ENCODE measurements around the gene KCND3.

Gene KCND3

DNA sequence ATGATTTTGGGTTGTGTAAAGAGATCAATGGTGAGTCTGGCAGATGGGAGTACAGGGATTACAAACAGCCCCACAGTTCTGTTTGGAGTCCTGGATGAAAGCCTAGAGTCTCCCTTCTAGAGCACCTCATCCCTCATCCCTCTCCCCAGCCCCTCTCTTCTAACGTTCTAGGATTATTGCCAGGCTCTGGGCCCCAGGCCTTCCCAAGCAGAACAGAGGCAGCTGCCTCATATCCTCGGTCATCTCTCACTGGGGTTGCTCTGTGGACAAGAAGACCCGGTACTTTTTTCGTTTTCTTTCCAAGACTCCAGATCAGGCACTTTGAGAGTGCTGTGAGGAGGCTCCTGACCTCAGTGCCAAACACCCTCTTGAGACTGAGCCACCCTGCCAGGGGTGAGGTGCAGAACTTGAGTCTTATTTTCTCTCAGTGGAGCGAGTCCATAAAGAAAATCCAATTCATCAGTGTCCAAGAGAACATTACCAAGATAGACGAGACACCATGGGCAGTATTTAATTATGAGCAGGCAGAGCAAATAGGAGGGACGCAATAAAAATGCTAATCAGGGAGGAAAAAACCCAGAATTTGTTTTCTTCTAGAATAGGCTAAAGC is 17.1 kb upstream of the KCND3 start:
- no peak overlapping the region for H3K9ac ChIP-seq (ENCODE audit: low read length)
- H3K4me1 ChIP-seq (ENCODE audit: insufficient read depth, low read length), result peaks cover 22% of the 10 kb centered on the region
- no peaks in the 10 kb centered on the region for H3K36me3 ChIP-seq (ENCODE audit: insufficient read depth, low read length)
- H3K9me3 ChIP-seq (ENCODE audit: low read length), result no peaks in the 10 kb centered on the region
- H3K4me3 ChIP-seq (ENCODE audit: low read depth in 1 of 2, low read length in 2 of 2), result no peak overlapping the region
- no peak overlapping the region for H3K27ac ChIP-seq (ENCODE audit: low read depth, low read length)
- no peaks in the 10 kb centered on the region for H3K27me3 ChIP-seq (ENCODE audit: control insufficient read depth in 1 of 2, insufficient read depth in 2 of 2, low read length in 2 of 2)

DNA sequence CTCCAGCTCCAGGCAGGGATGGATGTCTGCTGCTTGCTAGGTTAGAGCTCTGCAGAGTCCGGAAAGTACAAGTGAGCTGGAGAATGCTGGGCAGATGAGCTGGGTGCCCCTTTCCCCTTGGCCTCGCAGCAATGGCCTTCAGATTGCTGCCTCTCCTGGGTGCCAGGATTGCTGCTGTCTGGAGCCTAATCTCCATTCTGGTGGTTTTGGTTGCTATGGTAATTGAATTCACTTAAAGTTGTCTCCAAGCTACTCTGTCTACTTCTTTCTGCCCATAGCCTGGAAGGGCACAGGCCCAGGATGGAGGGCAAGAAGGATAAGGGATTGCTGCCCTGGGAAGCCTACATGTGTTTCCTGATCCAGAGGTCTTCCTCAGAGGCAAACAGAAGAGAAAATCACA is 14.6 kb upstream of the KCND3 start:
- Histone ChIP-seq H3K9me3 (ENCODE audit: low read length) (no peaks in the 10 kb centered on the region), H3K4me3 (ENCODE audit: low read depth in 1 of 2, low read length in 2 of 2) (no peak overlapping the region), H3K27ac (ENCODE audit: low read depth, low read length) (no peak overlapping the region), H3K9ac (ENCODE audit: low read length) (no peak overlapping the region), H3K36me3 (ENCODE audit: insufficient read depth, low read length) (no peaks in the 10 kb centered on the region), H3K27me3 (ENCODE audit: control insufficient read depth in 1 of 2, insufficient read depth in 2 of 2, low read length in 2 of 2) (no peaks in the 10 kb centered on the region), H3K4me1 (ENCODE audit: insufficient read depth, low read length) (peaks cover 12% of the 10 kb centered on the region)

DNA sequence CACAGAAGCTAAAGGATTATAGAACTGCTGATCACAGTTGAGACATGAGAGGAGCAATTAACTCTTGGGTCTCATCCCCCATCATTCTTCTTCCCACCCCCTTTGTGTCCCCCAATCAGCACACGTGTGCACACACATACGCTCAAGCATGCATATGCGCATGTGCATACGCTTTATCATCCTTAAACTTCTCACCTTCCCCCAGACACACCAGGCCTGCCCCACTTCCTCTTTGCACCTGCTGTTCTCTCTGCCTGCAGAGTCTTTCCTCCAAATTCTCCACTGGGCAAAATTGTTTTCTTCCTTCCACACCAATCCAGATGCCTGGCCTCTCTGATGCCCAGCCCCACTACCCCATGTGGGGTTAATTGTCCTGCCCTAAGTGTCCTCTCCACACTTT is 13.0 kb upstream of the KCND3 start:
- no peaks in the 10 kb centered on the region for H3K9me3 ChIP-seq (ENCODE audit: low read length)
- no peak overlapping the region for H3K9ac ChIP-seq (ENCODE audit: low read length)
- H3K27me3 ChIP-seq (ENCODE audit: control insufficient read depth in 1 of 2, insufficient read depth in 2 of 2, low read length in 2 of 2), result no peaks in the 10 kb centered on the region
- peaks cover 12% of the 10 kb centered on the region for H3K4me1 ChIP-seq (ENCODE audit: insufficient read depth, low read length)
- no peaks in the 10 kb centered on the region for H3K36me3 ChIP-seq (ENCODE audit: insufficient read depth, low read length)
- H3K27ac ChIP-seq (ENCODE audit: low read depth, low read length), result no peak overlapping the region
- no peak overlapping the region for H3K4me3 ChIP-seq (ENCODE audit: low read depth in 1 of 2, low read length in 2 of 2)

DNA sequence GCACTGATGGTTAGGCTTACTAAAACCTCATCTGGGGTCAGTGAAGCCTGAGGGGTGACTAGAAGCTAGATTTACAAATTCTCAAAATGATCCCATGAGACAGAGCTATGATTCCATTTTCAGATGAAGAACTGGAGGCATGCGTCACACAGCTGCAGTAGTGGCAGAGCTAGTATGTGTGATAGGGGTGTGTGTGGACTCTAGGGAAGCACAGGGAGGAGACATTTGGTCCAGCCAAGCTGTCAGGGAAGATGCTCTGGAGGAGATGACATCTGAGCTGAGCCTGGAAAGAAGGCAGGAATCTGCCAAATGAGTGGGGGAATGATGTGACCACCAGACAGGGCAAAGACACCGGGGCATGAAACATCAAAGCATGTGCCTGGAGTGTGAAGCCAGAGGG is 12.0 kb upstream of the KCND3 start:
- Histone ChIP-seq H3K4me1 (ENCODE audit: insufficient read depth, low read length) (peaks cover 5% of the 10 kb centered on the region), H3K27me3 (ENCODE audit: control insufficient read depth in 1 of 2, insufficient read depth in 2 of 2, low read length in 2 of 2) (no peaks in the 10 kb centered on the region), H3K9me3 (ENCODE audit: low read length) (no peaks in the 10 kb centered on the region), H3K4me3 (ENCODE audit: low read depth in 1 of 2, low read length in 2 of 2) (no peak overlapping the region), H3K27ac (ENCODE audit: low read depth, low read length) (no peak overlapping the region), H3K9ac (ENCODE audit: low read length) (no peak overlapping the region), H3K36me3 (ENCODE audit: insufficient read depth, low read length) (no peaks in the 10 kb centered on the region)

DNA sequence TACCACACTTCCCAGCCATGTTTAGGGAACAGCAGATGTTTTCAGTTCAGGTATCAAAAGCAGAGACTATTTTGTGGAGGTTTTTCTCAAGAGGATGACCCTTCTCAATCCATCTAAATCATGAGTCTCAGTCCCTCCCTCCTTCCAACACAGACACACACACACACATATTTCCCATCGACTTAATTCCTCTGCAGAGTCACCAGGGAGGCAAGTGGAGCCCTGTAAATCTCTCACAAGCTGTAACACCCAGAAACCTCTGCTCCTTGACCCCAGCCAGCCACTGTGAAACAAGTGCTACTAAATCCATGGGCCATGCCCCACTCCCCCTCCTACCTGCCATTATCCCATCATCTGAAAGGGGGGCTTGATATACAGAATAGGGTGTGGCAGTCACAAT is 10.6 kb upstream of the KCND3 start:
- H3K9me3 ChIP-seq (ENCODE audit: low read length), result no peaks in the 10 kb centered on the region
- no peak overlapping the region for H3K9ac ChIP-seq (ENCODE audit: low read length)
- H3K4me1 ChIP-seq (ENCODE audit: insufficient read depth, low read length), result no peaks in the 10 kb centered on the region
- H3K4me3 ChIP-seq (ENCODE audit: low read depth in 1 of 2, low read length in 2 of 2), result no peak overlapping the region
- H3K27me3 ChIP-seq (ENCODE audit: control insufficient read depth in 1 of 2, insufficient read depth in 2 of 2, low read length in 2 of 2), result no peaks in the 10 kb centered on the region
- H3K27ac ChIP-seq (ENCODE audit: low read depth, low read length), result no peak overlapping the region
- no peaks in the 10 kb centered on the region for H3K36me3 ChIP-seq (ENCODE audit: insufficient read depth, low read length)

DNA sequence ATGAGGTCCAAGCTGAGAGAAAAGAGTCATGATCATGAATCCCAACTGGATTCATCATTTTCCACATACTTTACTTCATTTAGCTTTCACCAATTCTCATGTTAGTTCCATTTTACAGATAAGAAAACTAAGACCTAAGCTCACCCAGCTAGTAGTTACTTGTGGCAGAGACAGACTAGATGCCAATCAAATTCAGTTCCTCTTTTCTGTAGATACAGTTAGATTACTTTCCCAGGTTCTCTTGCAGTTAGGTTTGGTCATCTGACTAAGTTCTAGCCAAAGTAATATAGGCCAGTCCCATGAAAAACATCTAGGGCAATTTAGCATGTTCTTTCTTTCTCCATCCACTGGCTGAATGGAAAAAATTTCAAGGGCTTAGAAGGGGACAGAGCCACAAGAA is 8.9 kb upstream of the KCND3 start:
- Histone ChIP-seq H3K4me1 (ENCODE audit: insufficient read depth, low read length) (no peaks in the 10 kb centered on the region), H3K27ac (ENCODE audit: low read depth, low read length) (no peak overlapping the region), H3K4me3 (ENCODE audit: low read depth in 1 of 2, low read length in 2 of 2) (no peak overlapping the region), H3K27me3 (ENCODE audit: control insufficient read depth in 1 of 2, insufficient read depth in 2 of 2, low read length in 2 of 2) (no peaks in the 10 kb centered on the region), H3K9ac (ENCODE audit: low read length) (no peak overlapping the region), H3K9me3 (ENCODE audit: low read length) (no peaks in the 10 kb centered on the region), H3K36me3 (ENCODE audit: insufficient read depth, low read length) (no peaks in the 10 kb centered on the region)

DNA sequence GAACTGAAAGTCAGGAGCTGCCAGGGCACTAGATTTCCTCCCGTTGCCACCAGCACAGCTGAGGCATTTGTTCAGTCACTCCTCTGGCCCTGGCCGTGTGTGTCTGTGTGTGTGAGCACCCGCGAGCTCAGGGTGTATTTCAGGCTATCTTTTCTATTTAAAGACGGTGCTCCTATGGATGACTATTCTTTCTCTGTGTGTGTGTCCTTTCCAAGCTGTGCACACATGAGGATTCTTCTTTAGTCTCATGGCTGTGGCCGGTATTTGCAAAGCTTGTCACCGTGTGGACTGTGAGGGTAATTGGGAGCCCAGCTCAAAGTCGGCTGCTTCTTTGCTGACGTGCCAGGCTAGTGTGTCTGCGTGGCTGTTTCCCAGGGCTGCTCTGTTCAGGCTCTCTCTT is 3.0 kb upstream of the KCND3 start:
- Histone ChIP-seq H3K9ac (ENCODE audit: low read length) (no peak overlapping the region), H3K27me3 (ENCODE audit: control insufficient read depth in 1 of 2, insufficient read depth in 2 of 2, low read length in 2 of 2) (no peaks in the 10 kb centered on the region), H3K36me3 (ENCODE audit: insufficient read depth, low read length) (no peaks in the 10 kb centered on the region), H3K9me3 (ENCODE audit: low read length) (no peaks in the 10 kb centered on the region), H3K27ac (ENCODE audit: low read depth, low read length) (peak overlapping the region; percentile 78), H3K4me3 (ENCODE audit: low read depth in 1 of 2, low read length in 2 of 2) (no peak overlapping the region), H3K4me1 (ENCODE audit: insufficient read depth, low read length) (peaks cover 33% of the 10 kb centered on the region)

DNA sequence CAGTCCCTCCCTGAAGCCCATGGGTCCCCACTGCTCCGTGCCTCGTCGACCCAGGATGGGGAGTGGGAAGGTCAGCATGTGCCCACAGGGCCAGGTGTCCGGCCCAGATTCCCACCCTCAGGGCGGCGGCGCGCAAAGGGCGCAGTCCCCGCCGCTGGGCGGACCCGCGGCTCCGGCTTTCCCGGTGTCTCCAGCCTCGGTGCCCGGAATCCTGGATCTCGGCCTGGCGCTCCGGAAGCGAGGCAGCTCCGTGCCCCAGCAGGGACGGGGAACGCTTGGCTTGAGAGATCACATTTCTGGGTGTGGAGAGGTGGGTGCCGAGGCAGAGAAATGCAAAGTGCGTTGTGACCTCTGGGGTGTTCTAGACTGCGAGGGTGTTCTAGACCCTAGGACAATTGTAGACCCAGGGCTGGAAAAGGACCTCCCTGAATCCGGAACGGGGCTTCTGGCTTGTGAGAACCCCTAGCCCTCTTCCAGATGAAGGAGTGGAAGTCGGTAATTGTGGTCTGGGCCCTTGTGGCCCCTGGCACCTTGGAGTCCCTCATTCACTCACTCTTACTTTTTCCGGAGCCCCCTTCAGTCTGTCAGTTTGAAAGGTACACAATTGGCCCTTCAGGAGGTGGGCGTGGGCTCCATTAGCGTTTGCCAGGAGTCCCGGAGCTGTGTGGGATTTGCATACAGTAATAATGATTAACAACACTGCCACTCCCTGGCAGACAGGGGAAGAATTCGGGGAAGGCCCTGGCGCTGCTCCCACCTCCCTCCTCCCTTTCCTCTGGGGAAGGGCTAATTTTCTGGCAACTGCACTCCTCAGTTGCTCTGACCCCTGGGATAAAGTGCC is 1.6 kb upstream of the KCND3 start:
- Histone ChIP-seq H3K27me3 (ENCODE audit: control insufficient read depth in 1 of 2, insufficient read depth in 2 of 2, low read length in 2 of 2) (no peaks in the 10 kb centered on the region), H3K9me3 (ENCODE audit: low read length) (no peaks in the 10 kb centered on the region), H3K9ac (ENCODE audit: low read length) (no peak overlapping the region), H3K36me3 (ENCODE audit: insufficient read depth, low read length) (no peaks in the 10 kb centered on the region), H3K27ac (ENCODE audit: low read depth, low read length) (peak overlapping the region; percentile 78), H3K4me3 (ENCODE audit: low read depth in 1 of 2, low read length in 2 of 2) (peak overlapping the region; percentile 44 to 70), H3K4me1 (ENCODE audit: insufficient read depth, low read length) (peaks cover 40% of the 10 kb centered on the region)

DNA sequence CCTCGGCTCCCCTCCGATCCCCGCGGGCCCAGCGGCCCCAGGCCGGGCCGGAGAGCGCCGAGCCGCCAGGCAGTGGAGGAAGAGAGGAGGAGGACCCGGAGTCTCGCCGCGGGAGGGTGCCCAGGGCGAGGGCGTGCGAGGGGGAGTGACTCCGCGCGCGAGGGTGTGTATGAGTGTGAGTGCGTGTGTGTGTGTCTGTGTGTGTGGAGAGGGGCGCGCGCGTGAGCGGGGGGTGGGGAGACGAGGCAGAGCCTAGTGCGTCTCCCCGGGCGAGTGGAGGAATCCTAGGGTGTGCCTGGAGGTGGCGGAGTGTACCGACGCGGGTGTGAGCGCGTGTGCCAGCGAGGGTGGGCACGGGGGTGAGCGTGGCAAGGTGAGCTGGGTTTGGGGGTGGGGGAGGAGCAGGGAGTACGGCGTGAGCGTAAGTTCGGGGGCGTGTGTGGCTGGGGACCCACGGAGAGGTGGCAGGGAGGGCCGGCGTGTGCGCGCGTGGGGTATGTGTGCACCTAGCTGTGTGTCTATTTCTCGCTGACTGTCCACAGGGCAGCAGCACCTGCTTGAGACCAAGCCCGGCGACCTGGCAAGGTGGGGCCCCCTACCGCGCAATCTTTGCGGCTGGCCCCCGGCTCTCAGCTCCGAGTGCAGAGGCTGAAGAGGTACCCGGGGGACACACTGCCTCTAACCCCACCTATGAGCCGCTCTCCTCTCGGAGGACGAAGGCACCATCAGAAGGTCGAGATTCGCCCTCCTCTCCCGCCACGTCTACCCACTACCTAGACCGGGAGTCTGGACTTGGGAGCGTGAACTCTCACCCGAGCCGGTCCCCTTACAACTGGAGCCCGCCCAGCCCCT is 784 bp upstream of the KCND3 start:
- Histone ChIP-seq H3K27ac (ENCODE audit: low read depth, low read length) (peak overlapping the region; percentile 78), H3K9me3 (ENCODE audit: low read length) (no peaks in the 10 kb centered on the region), H3K4me1 (ENCODE audit: insufficient read depth, low read length) (peaks cover 40% of the 10 kb centered on the region), H3K27me3 (ENCODE audit: control insufficient read depth in 1 of 2, insufficient read depth in 2 of 2, low read length in 2 of 2) (no peaks in the 10 kb centered on the region), H3K4me3 (ENCODE audit: low read depth in 1 of 2, low read length in 2 of 2) (peak overlapping the region; percentile 44 to 70), H3K36me3 (ENCODE audit: insufficient read depth, low read length) (no peaks in the 10 kb centered on the region), H3K9ac (ENCODE audit: low read length) (no peak overlapping the region)

DNA sequence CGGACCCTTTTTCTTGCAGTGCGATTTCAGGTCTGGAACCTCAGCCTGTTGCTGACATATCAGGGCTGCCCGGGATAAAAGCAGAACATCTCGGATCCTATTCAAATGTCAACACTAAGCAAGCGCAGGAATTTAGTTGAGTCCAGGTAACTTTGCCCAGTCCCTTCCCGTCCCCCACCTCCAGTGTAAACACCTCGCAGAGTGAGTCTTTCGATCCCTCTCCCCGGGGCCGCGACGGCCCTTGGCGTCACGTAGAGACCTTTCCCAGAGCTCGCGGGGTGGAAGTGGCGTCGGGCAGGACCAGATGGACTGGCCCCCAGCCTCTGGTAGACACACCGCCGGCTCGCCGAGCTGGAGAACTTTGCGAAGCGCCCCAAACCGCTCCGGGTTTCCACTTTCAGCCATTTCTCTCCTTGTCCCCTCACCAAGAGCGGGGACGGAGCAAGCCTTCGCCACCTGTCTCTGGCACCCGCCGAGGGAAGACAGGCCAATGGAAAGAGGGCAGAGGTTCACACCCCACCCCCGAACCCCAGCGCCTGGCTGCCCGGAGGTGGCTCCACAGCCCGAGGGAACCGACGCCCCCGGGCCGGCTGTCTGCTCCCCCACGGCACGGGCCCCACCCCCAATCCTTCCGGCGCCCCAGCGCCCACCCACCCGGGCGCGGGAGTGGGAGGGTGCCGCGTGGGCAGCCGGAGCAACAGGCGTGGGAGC is 570 bp downstream of the KCND3 start:
- no peaks in the 10 kb centered on the region for H3K36me3 ChIP-seq (ENCODE audit: insufficient read depth, low read length)
- H3K4me3 ChIP-seq (ENCODE audit: low read depth in 1 of 2, low read length in 2 of 2), result peak overlapping the region; percentile 42 to 60
- H3K27me3 ChIP-seq (ENCODE audit: control insufficient read depth in 1 of 2, insufficient read depth in 2 of 2, low read length in 2 of 2), result no peaks in the 10 kb centered on the region
- no peaks in the 10 kb centered on the region for H3K9me3 ChIP-seq (ENCODE audit: low read length)
- peaks cover 40% of the 10 kb centered on the region for H3K4me1 ChIP-seq (ENCODE audit: insufficient read depth, low read length)
- H3K27ac ChIP-seq (ENCODE audit: low read depth, low read length), result peak overlapping the region; percentile 54
- no peak overlapping the region for H3K9ac ChIP-seq (ENCODE audit: low read length)

DNA sequence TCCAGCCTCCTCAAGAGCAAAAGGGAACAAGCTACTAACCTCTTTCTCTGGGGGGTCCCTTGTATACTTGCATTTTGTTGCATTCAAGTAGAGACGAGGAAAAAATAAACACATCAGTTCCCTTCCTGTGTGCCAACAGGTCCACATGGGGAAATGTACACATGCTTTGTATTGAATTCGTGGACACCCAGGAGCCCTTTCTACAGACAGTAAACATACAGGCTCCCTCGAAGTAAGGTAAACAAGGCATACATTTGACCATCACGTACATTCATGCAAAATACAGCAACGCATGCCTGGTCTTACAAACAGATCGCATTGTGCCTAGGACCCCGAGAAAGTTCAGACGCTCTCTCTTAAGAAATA is 1.1 kb downstream of the KCND3 start:
- no peak overlapping the region for H3K9ac ChIP-seq (ENCODE audit: low read length)
- H3K36me3 ChIP-seq (ENCODE audit: insufficient read depth, low read length), result no peaks in the 10 kb centered on the region
- H3K9me3 ChIP-seq (ENCODE audit: low read length), result no peaks in the 10 kb centered on the region
- peak overlapping the region; percentile 54 for H3K27ac ChIP-seq (ENCODE audit: low read depth, low read length)
- peaks cover 40% of the 10 kb centered on the region for H3K4me1 ChIP-seq (ENCODE audit: insufficient read depth, low read length)
- no peaks in the 10 kb centered on the region for H3K27me3 ChIP-seq (ENCODE audit: control insufficient read depth in 1 of 2, insufficient read depth in 2 of 2, low read length in 2 of 2)
- peak overlapping the region; percentile 42 to 60 for H3K4me3 ChIP-seq (ENCODE audit: low read depth in 1 of 2, low read length in 2 of 2)

Measured in muscle layer of colon (tissue), 2 donors.